ENCODE data around the gene ATRN.

The ATRN gene

GRCh38 chr20:3677733-3678132 is 206.9 kb downstream of the ATRN start:
- no peak for TF ChIP-seq CTCF (IDR thresholded peaks at IDR 0.05; ENCODE audit: insufficient read depth, missing control alignments)
- FAIRE-seq: no peak

GRCh38 chr20:3678198-3678597 is 207.4 kb downstream of the ATRN start:
- DNase-seq (ENCODE audit: insufficient read length, low spot score) (no peak), FAIRE-seq (no peak)
- TF ChIP-seq CTCF (IDR thresholded peaks at IDR 0.05; ENCODE audit: insufficient read depth, missing control alignments): no peak

More at GRCh38 chr20:3677733-3678132, 206.9 kb downstream of the ATRN start:
- DNase-seq (ENCODE audit: insufficient read length, low spot score): no peak

DNA sequence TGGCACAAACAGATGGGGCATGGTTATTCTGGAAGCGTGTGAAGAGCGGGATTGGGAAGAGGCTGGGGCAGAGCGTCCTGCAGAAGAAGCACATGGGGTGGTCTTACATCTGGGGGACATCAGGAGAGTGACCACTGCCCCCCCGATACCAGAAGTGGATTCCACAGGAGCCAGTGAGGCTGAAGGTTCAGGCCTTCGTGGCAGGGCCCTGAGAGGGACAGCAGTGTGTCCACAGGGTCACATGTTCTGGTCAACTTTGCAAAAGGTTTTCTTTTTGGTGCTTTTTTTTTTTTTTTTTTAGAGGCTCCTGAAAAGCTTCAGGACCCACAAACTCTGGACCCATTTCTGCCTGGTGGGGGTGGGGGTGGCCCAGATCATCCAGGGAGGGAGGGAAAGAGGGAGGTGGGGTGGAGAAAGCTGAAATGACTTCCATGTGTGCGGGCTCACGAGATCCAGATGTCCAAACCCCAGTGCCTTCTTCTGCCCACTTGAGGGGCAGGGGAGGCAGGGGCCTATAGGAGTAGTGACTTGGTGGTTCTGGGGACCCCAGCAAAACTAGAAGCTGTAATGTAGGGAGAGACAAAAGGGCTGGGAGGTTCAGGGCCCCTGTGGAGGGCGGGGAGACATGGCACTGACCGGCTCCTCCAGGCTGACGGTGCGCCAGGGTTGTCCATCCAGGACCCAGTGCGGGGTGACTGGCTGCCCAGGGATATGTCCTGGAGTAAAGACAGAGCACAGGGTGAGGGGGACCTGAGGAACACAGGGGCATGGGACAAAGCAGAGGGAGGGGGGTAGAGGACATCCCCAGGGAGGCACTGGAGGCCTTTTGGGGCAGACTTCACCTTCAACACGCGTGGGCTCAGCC is 208.3 kb downstream of the ATRN start:
- no peak for TF ChIP-seq CTCF (IDR thresholded peaks at IDR 0.05; ENCODE audit: insufficient read depth, missing control alignments)
- no peak for DNase-seq (ENCODE audit: insufficient read length, low spot score)
- no peak for FAIRE-seq

DNA sequence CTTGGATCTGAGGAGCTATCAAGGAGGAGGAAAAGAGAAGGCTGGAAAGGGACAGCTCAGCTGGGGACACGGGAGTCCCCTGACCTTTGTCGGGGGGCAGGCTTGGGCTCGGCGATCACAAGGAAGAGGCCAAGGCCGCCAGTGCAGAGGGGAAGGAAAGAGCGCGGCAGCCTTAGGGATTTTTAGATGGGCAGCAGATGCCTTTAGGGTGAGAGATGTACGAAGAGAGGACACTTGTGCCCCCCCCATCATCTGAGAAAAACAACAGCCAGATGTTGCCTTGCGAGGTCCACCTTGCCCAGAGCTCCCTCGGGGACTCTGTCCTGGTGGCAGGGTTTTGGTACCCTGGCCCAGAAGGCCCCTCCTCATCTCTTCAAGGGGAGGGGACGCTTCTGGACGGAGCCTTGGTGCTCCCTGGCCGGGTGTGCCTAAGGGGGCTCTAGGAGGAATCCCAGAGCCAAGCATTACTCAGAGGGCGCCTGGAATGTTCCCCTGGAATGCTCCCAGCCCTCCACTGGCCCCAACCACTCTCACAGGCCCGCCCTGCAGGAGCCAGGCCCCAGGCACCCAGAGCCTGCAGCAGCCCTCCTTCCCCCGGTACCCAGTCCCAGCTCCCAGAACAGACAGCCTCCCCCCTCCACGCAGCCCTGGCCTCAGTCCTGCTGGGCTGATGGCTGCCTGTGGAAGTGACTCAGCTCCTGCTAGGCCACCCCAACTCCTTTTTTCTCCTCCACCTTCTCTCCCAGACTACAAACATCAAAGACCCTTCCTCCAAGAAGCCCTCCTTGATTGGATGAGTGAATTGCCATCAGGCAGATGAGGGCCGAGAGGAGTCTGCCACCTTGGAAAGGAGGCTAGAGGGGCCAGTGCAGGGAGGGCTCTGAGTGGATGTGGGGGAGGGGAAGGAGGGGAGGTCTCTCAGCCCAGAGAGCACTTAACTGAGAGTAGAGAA is 209.2 kb downstream of the ATRN start:
- no peak for TF ChIP-seq CTCF (IDR thresholded peaks at IDR 0.05; ENCODE audit: insufficient read depth, missing control alignments)
- DNase-seq (ENCODE audit: insufficient read length, low spot score) (no peak), FAIRE-seq (no peak)

DNA sequence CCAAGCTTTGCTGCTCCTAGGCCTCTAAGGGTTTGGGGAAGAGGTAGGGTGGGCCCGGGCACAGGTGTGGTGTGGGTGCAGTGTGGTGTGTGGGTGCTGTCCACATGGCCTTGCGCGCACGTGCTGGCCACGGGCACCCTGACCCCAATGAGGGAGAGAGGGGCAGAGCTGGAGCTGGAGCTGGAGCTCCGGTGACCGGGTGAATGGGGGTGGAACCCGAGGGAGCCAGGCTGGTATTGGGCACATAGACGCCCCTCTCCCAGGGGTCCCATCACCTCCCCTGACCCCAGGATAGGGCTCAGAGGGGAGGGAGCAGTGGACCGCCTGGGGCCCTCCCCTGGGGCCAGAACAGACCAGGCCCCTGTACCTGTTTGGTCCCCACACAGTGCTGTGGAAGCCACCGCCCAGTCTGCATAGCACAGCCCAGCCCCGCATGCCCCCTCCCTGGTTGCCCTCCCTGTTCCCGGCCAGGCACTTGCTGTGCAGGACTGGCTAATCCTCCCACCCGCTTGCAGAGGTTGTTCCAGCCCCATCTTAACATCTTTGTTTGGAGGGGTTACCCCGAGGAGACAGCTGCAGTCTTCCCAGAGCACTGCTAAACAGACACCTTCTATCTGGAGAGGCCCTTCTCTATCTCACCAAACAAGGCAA is 210.0 kb downstream of the ATRN start:
- no peak for FAIRE-seq
- DNase-seq (ENCODE audit: insufficient read length, low spot score): no peak
- no peak for TF ChIP-seq CTCF (IDR thresholded peaks at IDR 0.05; ENCODE audit: insufficient read depth, missing control alignments)

GRCh38 chr20:3681352-3681930 is 210.6 kb downstream of the ATRN start:
- no peak for DNase-seq (ENCODE audit: insufficient read length, low spot score)
- TF ChIP-seq CTCF (IDR thresholded peaks at IDR 0.05; ENCODE audit: insufficient read depth, missing control alignments): no peak
- no peak for FAIRE-seq

All from D721Med (cell line).